HG03060 (cell line): ENCODE data around the gene DNAJC4.

Experiments
- ATAC-seq: cut with Tn5 transposase; IDR thresholded peaks from one replicate; pipeline ENCODE4 v1.9.1; 2021; ENCODE audit warnings: low read depth, moderate number of reproducible peaks; ENCODE audit not compliant: unreplicated experiment

DNAJC4 gene

GRCh38 chr11:64269540-64270220 is 39.3 kb downstream of the DNAJC4 start:
- peak; percentile 71 for ATAC-seq

- ATAC-seq, result no peak
Measured at GRCh38 chr11:64275031-64275800, 44.9 kb downstream of the DNAJC4 start.

- ATAC-seq, result no peak
Measured at GRCh38 chr11:64275841-64276240, 45.5 kb downstream of the DNAJC4 start.

- no peak for ATAC-seq
Measured at GRCh38 chr11:64276653-64277431, 46.5 kb downstream of the DNAJC4 start.

GRCh38 chr11:64278576-64279190 is 48.3 kb downstream of the DNAJC4 start:
- ATAC-seq, result no peak

- no peak for ATAC-seq
Measured at GRCh38 chr11:64281957-64282770, 51.8 kb downstream of the DNAJC4 start.

- no peak for ATAC-seq
Measured at GRCh38 chr11:64283092-64283491, 52.7 kb downstream of the DNAJC4 start.
